ENCODE data around the gene PDLIM5. TPM values are rescaled to one million over a fixed set of nuclear protein-coding genes. Genes with fewer than 3 reads are reported as not detected.

Gene PDLIM5
- total RNA-seq, 2 experiments from 2014 or later: 6.3 to 12.6 TPM

DNA sequence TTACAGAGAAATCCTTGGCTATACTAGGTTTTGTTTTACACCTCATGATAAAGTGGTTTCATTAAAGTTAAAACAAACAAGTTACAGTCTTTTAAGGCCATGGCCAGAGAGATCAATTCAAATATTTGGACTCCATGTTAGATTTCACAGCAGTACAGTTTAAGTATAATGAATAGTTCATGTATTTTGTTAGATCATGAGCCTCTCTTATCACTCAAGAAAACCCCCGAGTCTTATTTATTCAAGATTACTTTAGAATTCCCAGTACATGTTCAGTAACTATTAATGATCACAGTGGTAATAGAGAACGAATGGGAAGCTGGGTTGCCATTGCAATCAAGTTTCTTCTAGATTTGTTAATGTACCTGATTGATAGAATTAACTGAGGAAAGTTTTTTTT, 15.2 kb downstream of the PDLIM5 start:
- no peak for DNase-seq (ENCODE audit: low spot score)
- Histone ChIP-seq H3K9me3 (ENCODE audit: low read length) (no peaks in the 10 kb centered on the region), H3K4me1 (ENCODE audit: insufficient read depth, low read length, poor library complexity, severe bottlenecking) (no peaks in the 10 kb centered on the region), H3K9me2 (ENCODE audit: insufficient read depth, low read length) (no peaks in the 10 kb centered on the region), H2AFZ (ENCODE audit: low read length) (no peak overlapping the region), H3K27ac (ENCODE audit: low read depth, low read length, poor library complexity, severe bottlenecking) (no peak overlapping the region), H3K79me2 (ENCODE audit: insufficient read depth, low read depth, low read length) (no peaks in the 10 kb centered on the region), H3K36me3 (ENCODE audit: insufficient read depth, low read length) (no peaks in the 10 kb centered on the region), H4K20me1 (ENCODE audit: insufficient read depth, low read length) (no peaks in the 10 kb centered on the region), H3K4me2 (ENCODE audit: low read length) (no peak overlapping the region), H3K4me3 (ENCODE audit: low read depth, low read length, poor library complexity, severe bottlenecking) (no peak overlapping the region)
- POLR2A ChIA-PET: interaction anchor here (1.2 kb wide), 1 partner anchor 592 kb away, joined by 4 read pairs; no protein-coding TSS in a partner anchor
- no peak for TF ChIP-seq EZH2phosphoT487 (IDR thresholded peaks at IDR 0.05; ENCODE audit: borderline replicate concordance, low read depth, low read length)
- TF ChIP-seq, protein P1, sequence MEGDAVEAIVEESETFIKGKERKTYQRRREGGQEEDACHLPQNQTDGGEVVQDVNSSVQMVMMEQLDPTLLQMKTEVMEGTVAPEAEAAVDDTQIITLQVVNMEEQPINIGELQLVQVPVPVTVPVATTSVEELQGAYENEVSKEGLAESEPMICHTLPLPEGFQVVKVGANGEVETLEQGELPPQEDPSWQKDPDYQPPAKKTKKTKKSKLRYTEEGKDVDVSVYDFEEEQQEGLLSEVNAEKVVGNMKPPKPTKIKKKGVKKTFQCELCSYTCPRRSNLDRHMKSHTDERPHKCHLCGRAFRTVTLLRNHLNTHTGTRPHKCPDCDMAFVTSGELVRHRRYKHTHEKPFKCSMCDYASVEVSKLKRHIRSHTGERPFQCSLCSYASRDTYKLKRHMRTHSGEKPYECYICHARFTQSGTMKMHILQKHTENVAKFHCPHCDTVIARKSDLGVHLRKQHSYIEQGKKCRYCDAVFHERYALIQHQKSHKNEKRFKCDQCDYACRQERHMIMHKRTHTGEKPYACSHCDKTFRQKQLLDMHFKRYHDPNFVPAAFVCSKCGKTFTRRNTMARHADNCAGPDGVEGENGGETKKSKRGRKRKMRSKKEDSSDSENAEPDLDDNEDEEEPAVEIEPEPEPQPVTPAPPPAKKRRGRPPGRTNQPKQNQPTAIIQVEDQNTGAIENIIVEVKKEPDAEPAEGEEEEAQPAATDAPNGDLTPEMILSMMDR (conservative IDR thresholded peaks at IDR 0.05; ENCODE audit: low read length): no peak
- CTCF ChIA-PET (ENCODE audit: unreplicated experiment): no interaction called here
- no TSS peak for BruUV-seq (replicated peaks)
- intact Hi-C loops (cut with micrococcal nuclease; ENCODE audit: unreplicated experiment): no loop called here

DNA sequence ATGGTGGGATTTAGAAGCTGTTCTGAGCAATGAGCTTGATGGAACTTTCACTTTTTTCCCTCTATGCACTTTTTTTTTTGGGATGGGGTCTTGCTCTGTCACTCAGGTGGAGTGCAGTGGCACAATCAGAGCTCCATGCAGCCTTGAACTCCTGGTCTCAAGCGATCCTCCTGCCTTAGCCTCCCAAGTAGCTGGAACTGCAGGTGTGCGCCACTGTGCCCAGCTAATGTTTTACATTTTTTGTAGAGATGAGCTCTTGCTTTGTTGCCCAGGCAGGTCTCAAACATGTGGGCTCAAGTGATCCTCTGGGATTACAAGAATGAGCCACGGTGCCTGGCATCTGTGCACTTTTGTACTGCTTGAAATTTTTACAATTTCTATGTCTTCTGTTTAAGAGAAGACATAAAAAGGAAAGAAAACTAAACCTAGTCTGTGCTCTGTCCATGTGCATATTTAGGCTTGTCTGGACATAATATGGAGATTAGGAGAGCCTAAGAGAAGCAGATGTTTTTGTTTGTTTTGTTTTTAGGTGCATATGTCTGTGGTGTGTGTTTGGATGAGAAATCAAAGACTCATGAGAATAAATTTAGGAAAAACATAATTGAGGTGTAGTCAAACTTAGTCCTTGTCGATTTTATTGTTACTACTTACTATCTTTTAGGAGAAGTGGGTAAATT, 16.5 kb downstream of the PDLIM5 start:
- H3K4me2 ChIP-seq (ENCODE audit: low read length): no peak overlapping the region
- intact Hi-C loops (cut with micrococcal nuclease; ENCODE audit: unreplicated experiment): no loop called here
- H3K4me3 ChIP-seq (ENCODE audit: low read depth, low read length, poor library complexity, severe bottlenecking): no peak overlapping the region
- no peak overlapping the region for H2AFZ ChIP-seq (ENCODE audit: low read length)
- POLR2A ChIA-PET: interaction anchor here (0.6 kb wide), 1 partner anchor 1438 kb away, joined by 3 read pairs; no protein-coding TSS in a partner anchor
- no peak overlapping the region for H3K27ac ChIP-seq (ENCODE audit: low read depth, low read length, poor library complexity, severe bottlenecking)
- TF ChIP-seq, protein P1 (conservative IDR thresholded peaks at IDR 0.05; ENCODE audit: low read length): no peak
- TF ChIP-seq EZH2phosphoT487 (IDR thresholded peaks at IDR 0.05; ENCODE audit: borderline replicate concordance, low read depth, low read length): no peak
- no peaks in the 10 kb centered on the region for H4K20me1 ChIP-seq (ENCODE audit: insufficient read depth, low read length)
- no peaks in the 10 kb centered on the region for H3K79me2 ChIP-seq (ENCODE audit: insufficient read depth, low read depth, low read length)
- no peaks in the 10 kb centered on the region for H3K9me3 ChIP-seq (ENCODE audit: low read length)
- H3K4me1 ChIP-seq (ENCODE audit: insufficient read depth, low read length, poor library complexity, severe bottlenecking): no peaks in the 10 kb centered on the region
- BruUV-seq (replicated peaks): no TSS peak
- H3K9me2 ChIP-seq (ENCODE audit: insufficient read depth, low read length): no peaks in the 10 kb centered on the region
- CTCF ChIA-PET (ENCODE audit: unreplicated experiment): no interaction called here
- no peak for DNase-seq (ENCODE audit: low spot score)
- no peaks in the 10 kb centered on the region for H3K36me3 ChIP-seq (ENCODE audit: insufficient read depth, low read length)

DNA sequence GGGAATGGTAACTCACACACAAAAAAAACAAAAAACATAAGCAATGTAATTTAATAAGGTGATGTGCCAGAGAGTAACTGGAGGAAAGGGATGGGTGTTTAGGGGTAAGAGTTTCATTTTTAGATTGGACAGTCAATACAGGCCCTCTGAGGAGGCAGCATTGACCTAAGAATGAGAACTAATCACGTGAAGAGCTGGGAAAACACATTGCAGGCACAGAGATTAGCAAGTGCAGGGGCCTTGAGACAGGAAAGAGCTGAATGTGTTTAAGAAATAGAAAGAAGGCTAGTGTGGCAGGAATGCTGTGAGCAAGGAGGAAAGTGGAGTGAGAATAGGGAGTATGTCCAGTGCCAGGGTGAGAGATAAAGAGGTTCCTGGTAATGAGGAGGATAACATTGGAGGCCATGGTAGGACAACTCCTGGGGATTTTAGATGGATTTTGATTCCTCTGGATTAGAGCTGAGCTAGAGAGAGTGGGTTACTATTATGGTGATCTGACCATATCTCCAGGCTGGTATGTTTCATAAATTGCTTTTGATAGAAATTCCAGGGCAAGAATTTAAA, 17.6 kb downstream of the PDLIM5 start:
- intact Hi-C loops (cut with micrococcal nuclease; ENCODE audit: unreplicated experiment): no loop called here
- no peaks in the 10 kb centered on the region for H3K36me3 ChIP-seq (ENCODE audit: insufficient read depth, low read length)
- TF ChIP-seq, protein P1 (conservative IDR thresholded peaks at IDR 0.05; ENCODE audit: low read length): no peak
- no peak for TF ChIP-seq EZH2phosphoT487 (IDR thresholded peaks at IDR 0.05; ENCODE audit: borderline replicate concordance, low read depth, low read length)
- H3K4me3 ChIP-seq (ENCODE audit: low read depth, low read length, poor library complexity, severe bottlenecking): no peak overlapping the region
- H3K4me1 ChIP-seq (ENCODE audit: insufficient read depth, low read length, poor library complexity, severe bottlenecking): no peaks in the 10 kb centered on the region
- no peak overlapping the region for H3K4me2 ChIP-seq (ENCODE audit: low read length)
- ChIA-PET POLR2A (no interaction called here), CTCF (ENCODE audit: unreplicated experiment) (no interaction called here)
- H4K20me1 ChIP-seq (ENCODE audit: insufficient read depth, low read length): no peaks in the 10 kb centered on the region
- no peaks in the 10 kb centered on the region for H3K9me3 ChIP-seq (ENCODE audit: low read length)
- no peaks in the 10 kb centered on the region for H3K9me2 ChIP-seq (ENCODE audit: insufficient read depth, low read length)
- no TSS peak for BruUV-seq (replicated peaks)
- no peak overlapping the region for H3K27ac ChIP-seq (ENCODE audit: low read depth, low read length, poor library complexity, severe bottlenecking)
- H3K79me2 ChIP-seq (ENCODE audit: insufficient read depth, low read depth, low read length): no peaks in the 10 kb centered on the region
- no peak overlapping the region for H2AFZ ChIP-seq (ENCODE audit: low read length)
- no peak for DNase-seq (ENCODE audit: low spot score)
